HG02970 (cell line): ENCODE results near the gene LRMDA.

Source experiments
- ATAC-seq: cut with Tn5 transposase; IDR thresholded peaks from one replicate; pipeline ENCODE4 v1.9.1; 2021; ENCODE audit warnings: mild to moderate bottlenecking, moderate library complexity, moderate number of reproducible peaks; ENCODE audit not compliant: unreplicated experiment, low FRiP score

LRMDA gene

GRCh38 chr10:75531571-75532031 is 100.2 kb downstream of the LRMDA start:
- no peak for ATAC-seq

- no peak for ATAC-seq
These were observed 101.0 kb downstream of the LRMDA start for GRCh38 chr10:75532253-75532924.

GRCh38 chr10:75538144-75538543 is 106.7 kb downstream of the LRMDA start:
- no peak for ATAC-seq

- no peak for ATAC-seq
These were observed 107.3 kb downstream of the LRMDA start for GRCh38 chr10:75538765-75539164.

- no peak for ATAC-seq
These were observed 109.0 kb downstream of the LRMDA start for GRCh38 chr10:75540357-75540966.

GRCh38 chr10:75540981-75541380 is 109.6 kb downstream of the LRMDA start:
- ATAC-seq: no peak

GRCh38 chr10:75541411-75541810 is 110.0 kb downstream of the LRMDA start:
- no peak for ATAC-seq

- no peak for ATAC-seq
These were observed 110.7 kb downstream of the LRMDA start for GRCh38 chr10:75542084-75542483.

- no peak for ATAC-seq
These were observed 111.5 kb downstream of the LRMDA start for GRCh38 chr10:75542906-75543305.

GRCh38 chr10:75544386-75544785 is 113.0 kb downstream of the LRMDA start:
- ATAC-seq: no peak

GRCh38 chr10:75544993-75545706 is 113.7 kb downstream of the LRMDA start:
- ATAC-seq: no peak

GRCh38 chr10:75546004-75546403 is 114.6 kb downstream of the LRMDA start:
- no peak for ATAC-seq

GRCh38 chr10:75547391-75548298 is 116.2 kb downstream of the LRMDA start:
- no peak for ATAC-seq

GRCh38 chr10:75548356-75548755 is 116.9 kb downstream of the LRMDA start:
- ATAC-seq: no peak

GRCh38 chr10:75550191-75550590 is 118.8 kb downstream of the LRMDA start:
- no peak for ATAC-seq

- ATAC-seq: no peak
These were observed 120.7 kb downstream of the LRMDA start for GRCh38 chr10:75552171-75552570.

- ATAC-seq: no peak
These were observed 122.1 kb downstream of the LRMDA start for GRCh38 chr10:75553550-75553949.

GRCh38 chr10:75555323-75555722 is 123.9 kb downstream of the LRMDA start:
- no peak for ATAC-seq

- no peak for ATAC-seq
These were observed 124.9 kb downstream of the LRMDA start for GRCh38 chr10:75556320-75556719.
